Esophagus muscularis mucosa (tissue), 4 donors: ENCODE measurements around the gene PCGF1. TPM values are rescaled to one million over a fixed set of nuclear protein-coding genes. Genes with fewer than 3 reads are reported as not detected.

Source experiments
- DNase-seq: peaks from one replicate; pipeline ENCODE4 v3.0.0-alpha.2; 2017; ENCODE audit errors: extremely low spot score
- H3K27ac ChIP-seq, 4 donors: fragments of 200-600 bp; sonication (generic); replicated peaks in 1 of 4; 1 replicate in 3 of 4; 2 replicates in 1 of 4; pipeline ENCODE4 v1.5.1; 2016 to 2019; ENCODE audit warnings: mild to moderate bottlenecking in 1 of 4
- H3K27me3 ChIP-seq, 4 donors: fragments of 200-600 bp; sonication (generic); one replicate each; pipeline versions ENCODE4 v1.5.1 to v1.6.0; 2016 to 2019
- H3K36me3 ChIP-seq, 4 donors: fragments of 200-600 bp; sonication (generic); one replicate each; pipeline ENCODE4 v1.5.1; 2016 to 2019
- H3K4me1 ChIP-seq, 4 donors: fragments of 200-600 bp; sonication (generic); one replicate each; pipeline ENCODE4 v1.5.1; 2016 to 2019
- H3K4me3 ChIP-seq, 4 donors: fragments of 200-600 bp; sonication (generic); 1 replicate in 2 of 4; 2 replicates in 2 of 4; pipeline ENCODE4 v1.5.1; 2016 to 2019; ENCODE audit warnings: mild to moderate bottlenecking in 4 of 4, moderate library complexity in 1 of 4
- H3K9me3 ChIP-seq, 4 donors: fragments of 200-600 bp; sonication (generic); 1 replicate in 3 of 4; 2 replicates in 1 of 4; pipeline ENCODE4 v1.5.1; 2016 to 2019
- CTCF ChIP-seq, 3 experiments: fragments of 200-600 bp in 2 of 3; fragments of 450-650 bp in 1 of 3; sonication (generic) in 2 of 3; IDR thresholded peaks; one replicate each; pipeline ENCODE4 v1.5.1; 2017 to 2019; ENCODE audit warnings: antibody characterized with exemption in 3 of 3, mild to moderate bottlenecking in 2 of 3, moderate library complexity in 1 of 3
- EP300 ChIP-seq: sonication (generic); formaldehyde crosslinking; IDR thresholded peaks from one replicate; pipeline ENCODE4 v1.6.1; 2017; ENCODE audit warnings: antibody characterized with exemption
- POLR2A ChIP-seq: fragments of 450-650 bp; IDR thresholded peaks from one replicate; pipeline ENCODE4 v1.6.1; 2017; ENCODE audit warnings: antibody characterized with exemption, moderate library complexity, mild to moderate bottlenecking, low read depth
- POLR2AphosphoS5 ChIP-seq, 2 donors: sonication (generic); formaldehyde crosslinking; IDR thresholded peaks; one replicate each; pipeline ENCODE4 v1.6.1; 2017; ENCODE audit warnings: antibody characterized with exemption in 2 of 2
- WGBS: methylation state at CpG from one replicate; pipeline ENCODE4 v1.1.5; 2018; 5-methylcytosine and 5-hydroxymethylcytosine counted together
- intact Hi-C: fragments of 100-400 bp; cut with DNase I; formaldehyde crosslinking; loops from one replicate; pipeline ENCODE4 v1.15.1; 2023
- total RNA-seq, 4 donors: library from RNA; depleted of rRNA; stranded (reverse); fragments of >200 nt; gene quantifications; one replicate each; pipeline versions ENCODE4 v1.1.0 to v1.2.1, GENCODE V29; 2016

The PCGF1 gene
- total RNA-seq, 4 donors from 2014 or later = 11.3 to 14.1 (median 12.7) TPM

GRCh38 chr2:74538881-74539339, 31.4 kb upstream of the PCGF1 start:
- Histone ChIP-seq H3K27ac (no peak overlapping the region), H3K4me1 (peaks cover 0 to 13% (median 0%) of the 10 kb centered on the region in 4 donors), H3K27me3 (peaks cover 0 to 6% (median 0%) of the 10 kb centered on the region in 4 donors), H3K36me3 (peaks cover 0 to 5% (median 1%) of the 10 kb centered on the region in 4 donors), H3K9me3 (no peaks in the 10 kb centered on the region), H3K4me3 (no peak overlapping the region)
- no peak for TF ChIP-seq POLR2AphosphoS5 (IDR thresholded peaks at IDR 0.05)
- WGBS = 74% methylated on average over 7 of the region's 7 CpGs
- intact Hi-C loops = no loop called here
- no peak for DNase-seq

GRCh38 chr2:74537140-74537539, 29.6 kb upstream of the PCGF1 start:
- intact Hi-C loops = no loop called here
- no peaks in the 10 kb centered on the region for H3K9me3 ChIP-seq
- WGBS = 73% methylated on average over 4 of the region's 4 CpGs
- TF ChIP-seq EP300 = no peak
- TF ChIP-seq POLR2AphosphoS5 (IDR thresholded peaks at IDR 0.05) = no peak
- TF ChIP-seq POLR2A = no peak
- TF ChIP-seq CTCF (IDR thresholded peaks at IDR 0.05) = no peak
- H3K27ac ChIP-seq = no peak overlapping the region
- peaks cover 0 to 6% (median 0%) of the 10 kb centered on the region in 4 donors for H3K27me3 ChIP-seq
- DNase-seq = no peak
- peaks cover 7 to 22% (median 18%) of the 10 kb centered on the region in 4 donors for H3K36me3 ChIP-seq
- H3K4me1 ChIP-seq = peaks cover 0 to 13% (median under 1%) of the 10 kb centered on the region in 4 donors
- no peak overlapping the region for H3K4me3 ChIP-seq

- intact Hi-C loops = no loop called here
- H3K27me3 ChIP-seq = peaks cover 0 to 6% (median 0%) of the 10 kb centered on the region in 4 donors
- no peak for TF ChIP-seq EP300
- TF ChIP-seq POLR2AphosphoS5 (IDR thresholded peaks at IDR 0.05) = no peak
- no peak for TF ChIP-seq POLR2A
- TF ChIP-seq CTCF (IDR thresholded peaks at IDR 0.05) = no peak
- H3K27ac ChIP-seq = no peak overlapping the region
- DNase-seq = no peak
- peaks cover 7 to 23% (median 19%) of the 10 kb centered on the region in 4 donors for H3K36me3 ChIP-seq
- H3K4me3 ChIP-seq = no peak overlapping the region
- 88% methylated on average over 23 of the region's 23 CpGs for WGBS
- H3K9me3 ChIP-seq = no peaks in the 10 kb centered on the region
- H3K4me1 ChIP-seq = peaks cover 1 to 18% (median 6%) of the 10 kb centered on the region in 4 donors
These were observed 28.9 kb upstream of the PCGF1 start for GRCh38 chr2:74536166-74536950.

- intact Hi-C loops = no loop called here
- peaks cover 10 to 23% (median 15%) of the 10 kb centered on the region in 4 donors for H3K4me1 ChIP-seq
- H3K27ac ChIP-seq = no peak overlapping the region
- TF ChIP-seq POLR2AphosphoS5 (IDR thresholded peaks at IDR 0.05) = no peak
- TF ChIP-seq CTCF (IDR thresholded peaks at IDR 0.05) = no peak
- TF ChIP-seq EP300 = no peak
- TF ChIP-seq POLR2A = no peak
- no peak for DNase-seq
- no peak overlapping the region for H3K4me3 ChIP-seq
- peaks cover 7 to 23% (median 19%) of the 10 kb centered on the region in 4 donors for H3K36me3 ChIP-seq
- WGBS = 89% methylated on average over 8 of the region's 10 CpGs
- no peaks in the 10 kb centered on the region for H3K9me3 ChIP-seq
- peaks cover 0 to 6% (median 0%) of the 10 kb centered on the region in 4 donors for H3K27me3 ChIP-seq
These were observed 28.0 kb upstream of the PCGF1 start for GRCh38 chr2:74535440-74535965.

GRCh38 chr2:74534411-74534810, 26.9 kb upstream of the PCGF1 start:
- H3K4me3 ChIP-seq = no peak overlapping the region
- intact Hi-C loops = no loop called here
- H3K27me3 ChIP-seq = peaks cover 0 to 6% (median 0%) of the 10 kb centered on the region in 4 donors
- no peak for TF ChIP-seq CTCF (IDR thresholded peaks at IDR 0.05)
- no peak for TF ChIP-seq EP300
- no peak for TF ChIP-seq POLR2AphosphoS5 (IDR thresholded peaks at IDR 0.05)
- no peak for TF ChIP-seq POLR2A
- H3K9me3 ChIP-seq = no peaks in the 10 kb centered on the region
- H3K36me3 ChIP-seq = peaks cover 7 to 23% (median 19%) of the 10 kb centered on the region in 4 donors
- H3K4me1 ChIP-seq = peaks cover 10 to 21% (median 17%) of the 10 kb centered on the region in 4 donors
- H3K27ac ChIP-seq = no peak overlapping the region
- DNase-seq = no peak
- WGBS = 81% methylated on average over 12 of the region's 12 CpGs
